Measurements from ENCODE around the gene GNG3. TPM values are rescaled to one million over a fixed set of nuclear protein-coding genes. Genes with fewer than 3 reads are reported as not detected.

Gene GNG3
- total and polyA plus RNA-seq, 2 of the 4 experiments (the other 2 are of a cell fraction): not detected

DNA sequence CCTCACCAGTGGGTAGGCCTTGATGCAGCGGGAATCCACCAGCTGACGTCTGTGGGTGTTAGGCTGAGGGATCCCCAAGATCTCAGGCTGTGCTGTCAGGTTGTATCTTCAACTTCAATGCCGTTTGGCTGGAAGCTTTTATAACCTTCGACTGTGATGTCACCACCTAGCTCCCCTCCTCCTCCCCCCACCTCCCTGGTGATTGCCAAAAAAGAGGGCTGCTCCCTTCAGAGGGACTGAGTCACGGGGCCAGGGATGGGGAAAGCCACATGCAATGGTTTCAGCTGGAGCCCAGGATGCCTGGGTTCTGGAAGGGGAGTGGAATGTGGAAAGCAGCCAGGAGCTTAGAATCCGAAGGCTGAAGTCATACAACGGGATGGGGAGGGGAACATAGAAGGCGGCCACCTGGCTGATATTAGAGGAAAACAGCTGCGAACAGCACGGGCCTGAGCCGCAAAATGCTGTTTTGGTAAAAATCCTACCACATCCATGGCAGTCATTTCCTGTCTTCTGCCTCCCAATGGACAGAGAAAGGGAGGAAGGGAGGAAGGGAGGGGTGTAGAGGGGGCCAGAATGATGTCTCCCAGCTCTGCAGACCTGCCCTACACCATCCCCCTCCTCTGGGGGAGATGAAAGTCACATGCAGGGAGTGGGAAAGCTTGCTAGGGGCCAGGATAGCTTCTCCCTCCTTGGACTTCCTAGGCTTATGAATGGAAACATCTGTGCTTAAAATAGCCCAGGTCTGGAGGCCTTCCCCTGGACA, 17.9 kb upstream of the GNG3 start, which contains the start of gene LRRN4CL:
TSS of gene LRRN4CL (minus strand) at position 110 of the 763 bp plus-strand sequence. CDS start 1,022 bp downstream, outside the sequence.
- WGBS, 2 experiments (ENCODE audit: extremely low coverage in 2 of 2, insufficient read length in 1 of 2): no CpG with 5 or more reads among the region's 11 CpGs
- no peaks in the 10 kb centered on the region for H3K9me3 ChIP-seq (ENCODE audit: control insufficient read depth, insufficient read depth, low read length)
- DNase-seq (peak; percentile 86), ATAC-seq (ENCODE audit: low read depth) (peak; percentile 88)
- H4K91ac ChIP-seq (ENCODE audit: insufficient read depth, low read depth, low read length): peak within 1 kb of the TSS; percentile 68
- peak within 1 kb of the TSS; percentile 82 for H3K4ac ChIP-seq (ENCODE audit: low read depth, low read length)
- H4K8ac ChIP-seq (ENCODE audit: low read depth in 2 of 2, low read length in 2 of 2): peak within 1 kb of the TSS; percentile 60 to 86; a peak in 3 of 4 replicates
- peak within 1 kb of the TSS; percentile 32; the same call in 1 of the 2 replicates for H3K4me2 ChIP-seq (ENCODE audit: low read depth, low read length)
- POLR2A ChIA-PET (ENCODE audit: unreplicated experiment): interaction anchor here (0.8 to 1.1 kb wide), 2 partner anchors 9 to 115 kb away, joined by 3 to 4 read pairs; partner anchors contain the start of gene EEF1G
- peaks cover 21% of the 10 kb centered on the region for H3K36me3 ChIP-seq (ENCODE audit: control insufficient read depth, insufficient read depth, low read length)
- BruUV-seq (replicated peaks): no TSS peak
- peaks cover 0 to 4% of the 10 kb centered on the region in 2 experiments; a peak in 1 of 4 replicates for H3K79me1 ChIP-seq (ENCODE audit: low read depth in 1 of 2, low read length in 2 of 2)
- H3K14ac ChIP-seq (replicated peaks; ENCODE audit: low read depth, low read length): peak within 1 kb of the TSS; percentile 70
- dilution Hi-C loops (cut with HindIII; ENCODE audit: low sequenced_read_pairs, unreplicated experiment) (no loop called here), intact Hi-C loops (cut with micrococcal nuclease) (loop anchor here (10.0 kb wide), 1 partner anchor 95 kb away; the partner anchor contains the start of gene TUT1), in situ Hi-C loops (cut with MboI; ENCODE audit: low sequenced_read_pairs) (loop anchor here (10.0 kb wide), 1 partner anchor 295 kb away; no protein-coding TSS in a partner anchor)
- peak within 1 kb of the TSS; percentile 16; the same call in 1 of the 2 replicates for H3K18ac ChIP-seq (ENCODE audit: low read depth, low read length)
- peak within 1 kb of the TSS; percentile 60 for H2BK20ac ChIP-seq (ENCODE audit: low read depth, low read length)
- H3K9me1 ChIP-seq (ENCODE audit: insufficient read depth, low read length): peaks cover 6% of the 10 kb centered on the region; the same call in 1 of the 2 replicates
- H3K27me3 ChIP-seq (ENCODE audit: control insufficient read depth, insufficient read depth, low read length): no peaks in the 10 kb centered on the region
- 0 out of 2 replicates have a peak, but pooled peaks cover 6% of the 10 kb centered on the region for H4K20me1 ChIP-seq (ENCODE audit: insufficient read depth, low read length)
- peak within 1 kb of the TSS; percentile 89 for H2AK9ac ChIP-seq (replicated peaks; ENCODE audit: low read depth, low read length, poor library complexity)
- peak within 1 kb of the TSS; percentile 75; the same call in 1 of the 2 replicates for H3K23ac ChIP-seq (ENCODE audit: low read depth, low read length)
- peak within 1 kb of the TSS; percentile 27; the same call in 1 of the 2 replicates for H4K5ac ChIP-seq (ENCODE audit: low read depth, low read length)
- CTCF ChIA-PET: interaction anchor here (0.6 to 2.0 kb wide), 7 partner anchors 9 to 322 kb away, joined by 3 to 5 read pairs (median 3); partner anchors contain the start of gene UBXN1
- H2BK120ac ChIP-seq (ENCODE audit: low read depth, low read length): peak within 1 kb of the TSS; percentile 61
- no peak within 1 kb of the TSS; the same call in 1 of the 2 replicates for H3K9ac ChIP-seq (ENCODE audit: low read depth, low read length)
- H2BK15ac ChIP-seq (ENCODE audit: low read depth, low read length): peak within 1 kb of the TSS; percentile 55; the same call in 1 of the 3 replicates
- no peak within 1 kb of the TSS for H3K4me3 ChIP-seq (ENCODE audit: insufficient read depth, low read depth, low read length)
- H3K4me1 ChIP-seq (ENCODE audit: control insufficient read depth, insufficient read depth, low read length): peaks cover 9% of the 10 kb centered on the region; the same call in 1 of the 2 replicates
- H3K56ac ChIP-seq (ENCODE audit: extremely low read depth, insufficient read depth, low read length): no peak within 1 kb of the TSS
- H2AFZ ChIP-seq (replicated peaks; ENCODE audit: low read length, poor library complexity): peak within 1 kb of the TSS; percentile 80
- H3K27ac ChIP-seq (ENCODE audit: insufficient read depth, low read length): peak within 1 kb of the TSS; percentile 66; the same call in 1 of the 2 replicates
- H2BK5ac ChIP-seq (ENCODE audit: low read depth, low read length, poor library complexity, severe bottlenecking): peak within 1 kb of the TSS; percentile 44
- peak within 1 kb of the TSS; percentile 93 for H2AK5ac ChIP-seq (ENCODE audit: low read depth, low read length)
- TF ChIP-seq FOS (IDR thresholded peaks at IDR 0.05; ENCODE audit: low read depth, low read length) (peak; percentile 51; the same call in 1 of the 2 replicates), SMC3 (IDR thresholded peaks at IDR 0.05; ENCODE audit: low read depth, low read length) (no peak), RAD21 (IDR thresholded peaks at IDR 0.05; ENCODE audit: low read length) (no peak), BHLHE40 (IDR thresholded peaks at IDR 0.05; ENCODE audit: low read depth, low read length) (no peak; the same call in 1 of the 2 replicates), CTCF (conservative IDR thresholded peaks at IDR 0.05; ENCODE audit: low read depth, low read length) (no peak), ELK1 (IDR thresholded peaks at IDR 0.05; ENCODE audit: borderline replicate concordance, low read depth, low read length) (no peak), MAZ (IDR thresholded peaks at IDR 0.05; ENCODE audit: borderline replicate concordance, low read depth, low read length) (peak; percentile 66; the same call in 1 of the 2 replicates), MAFK (IDR thresholded peaks at IDR 0.05; ENCODE audit: low read depth, low read length) (no peak), MXI1 (IDR thresholded peaks at IDR 0.05; ENCODE audit: borderline replicate concordance, low read depth, low read length) (peak; percentile 49; the same call in 1 of the 2 replicates), CEBPB (IDR thresholded peaks at IDR 0.05; ENCODE audit: low read depth, low read length) (peak; percentile 70)
- TF ChIP-seq, protein P1, sequence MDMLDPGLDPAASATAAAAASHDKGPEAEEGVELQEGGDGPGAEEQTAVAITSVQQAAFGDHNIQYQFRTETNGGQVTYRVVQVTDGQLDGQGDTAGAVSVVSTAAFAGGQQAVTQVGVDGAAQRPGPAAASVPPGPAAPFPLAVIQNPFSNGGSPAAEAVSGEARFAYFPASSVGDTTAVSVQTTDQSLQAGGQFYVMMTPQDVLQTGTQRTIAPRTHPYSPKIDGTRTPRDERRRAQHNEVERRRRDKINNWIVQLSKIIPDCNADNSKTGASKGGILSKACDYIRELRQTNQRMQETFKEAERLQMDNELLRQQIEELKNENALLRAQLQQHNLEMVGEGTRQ (IDR thresholded peaks at IDR 0.05; ENCODE audit: low read depth, low read length): peak; percentile 49; the same call in 1 of the 2 replicates

Measured in IMR-90 (cell line).